Heart left ventricle (tissue), 13 donors: ENCODE results near the gene IFT80.

ENCODE experiments used
- POLR2A ChIP-seq, 2 donors: fragments of 450-650 bp; IDR thresholded peaks; one replicate each; pipeline ENCODE4 v1.6.1; 2017; ENCODE audit warnings: antibody characterized with exemption in 2 of 2, mild to moderate bottlenecking in 2 of 2, moderate library complexity in 2 of 2
- TF ChIP-seq, protein P1 (sequence below), 12 donors: fragments of 200-600 bp; sonication (generic) in 4 of 12; IDR thresholded peaks; one replicate each; pipeline versions ENCODE4 v1.5.0 to v1.8.0; 2018 to 2022; ENCODE audit warnings: antibody characterized with exemption in 12 of 12, mild to moderate bottlenecking in 5 of 12
- donor health status: ischemic (EF 13 %, LVEDD 7.1; RV severe dilation, severe dysfunction).
- donor health status: DM: no; HTN: yes; CAD: no.
- donor health status: DM: no; HTN: no; CAD: no.
- donor health status: ischemic (EF 25% LVEDD 6.9; RV normal size, moderate dysfunction).
- donor health status: ischemic (EF 25% LVEDD 5.7; RV mildly dilated, moderate dysfunction).
- donor health status: ischemic (EF 35%, LVEDD 5.7; RV mildly dilated, moderate dysfunction).
- donor health status: nonischemic (EF 11% LVEDD 7.7; RV severe dilation, severe dysfunction).
- donor health status: DM: yes; HTN: yes; CAD: no.
- donor health status: PGD.
- donor health status: ischemic (EF 29% LVEDD 5.4; RV normal size, mild dysfunction).
- donor health status: nonischemic (EF 23%, LVEDD 6.1; RV moderate dilation, normal function).

DNA sequence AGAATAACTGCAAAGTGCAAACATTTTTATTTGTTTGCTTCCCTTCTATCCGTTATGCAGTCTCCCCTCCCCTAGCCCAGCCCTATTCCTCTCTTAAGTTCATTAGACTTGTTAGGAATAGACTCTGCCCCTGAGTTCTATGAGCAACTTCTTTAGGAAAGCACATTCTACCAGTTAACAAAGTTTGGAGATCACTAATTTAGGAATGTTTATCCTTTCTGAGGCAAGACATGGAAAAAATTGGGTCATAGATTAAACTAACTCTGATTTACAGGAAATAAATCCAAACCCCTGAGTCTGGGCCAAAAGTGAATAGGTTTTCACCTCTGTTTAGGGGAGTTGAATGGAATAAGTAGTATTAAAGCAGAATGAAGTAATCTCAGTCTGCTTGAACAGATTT is 139.4 kb downstream of the IFT80 start:
- TF ChIP-seq, protein P1, sequence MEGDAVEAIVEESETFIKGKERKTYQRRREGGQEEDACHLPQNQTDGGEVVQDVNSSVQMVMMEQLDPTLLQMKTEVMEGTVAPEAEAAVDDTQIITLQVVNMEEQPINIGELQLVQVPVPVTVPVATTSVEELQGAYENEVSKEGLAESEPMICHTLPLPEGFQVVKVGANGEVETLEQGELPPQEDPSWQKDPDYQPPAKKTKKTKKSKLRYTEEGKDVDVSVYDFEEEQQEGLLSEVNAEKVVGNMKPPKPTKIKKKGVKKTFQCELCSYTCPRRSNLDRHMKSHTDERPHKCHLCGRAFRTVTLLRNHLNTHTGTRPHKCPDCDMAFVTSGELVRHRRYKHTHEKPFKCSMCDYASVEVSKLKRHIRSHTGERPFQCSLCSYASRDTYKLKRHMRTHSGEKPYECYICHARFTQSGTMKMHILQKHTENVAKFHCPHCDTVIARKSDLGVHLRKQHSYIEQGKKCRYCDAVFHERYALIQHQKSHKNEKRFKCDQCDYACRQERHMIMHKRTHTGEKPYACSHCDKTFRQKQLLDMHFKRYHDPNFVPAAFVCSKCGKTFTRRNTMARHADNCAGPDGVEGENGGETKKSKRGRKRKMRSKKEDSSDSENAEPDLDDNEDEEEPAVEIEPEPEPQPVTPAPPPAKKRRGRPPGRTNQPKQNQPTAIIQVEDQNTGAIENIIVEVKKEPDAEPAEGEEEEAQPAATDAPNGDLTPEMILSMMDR (IDR thresholded peaks at IDR 0.05) = no peak
- no peak for TF ChIP-seq POLR2A (IDR thresholded peaks at IDR 0.05)
